Loucy (cell line): ENCODE measurements around the gene SLC35F1.

Experiments
- H2AFZ ChIP-seq: fragments of 200-600 bp; sonication (generic); 2 replicates; pipeline ENCODE4 v1.6.0; 2016; ENCODE audit warnings: antibody characterized with exemption, mild to moderate bottlenecking, low read length, moderate library complexity
- H3F3A ChIP-seq: fragments of 200-600 bp; 2 replicates; pipeline ENCODE4 v1.6.0; 2016; ENCODE audit warnings: antibody characterized with exemption, low read depth, mild to moderate bottlenecking
- H3K27me3 ChIP-seq: fragments of 200-600 bp; sonication (generic); 2 replicates; pipeline ENCODE4 v1.6.1; 2014; ENCODE audit warnings: low read length, mild to moderate bottlenecking; ENCODE audit not compliant: insufficient read depth, poor library complexity, severe bottlenecking
- H3K36me3 ChIP-seq: fragments of 200-600 bp; sonication (generic); 2 replicates; pipeline ENCODE4 v1.6.1; 2016; ENCODE audit warnings: low read length; ENCODE audit not compliant: insufficient read depth
- H3K4me1 ChIP-seq: fragments of 200-600 bp; sonication (generic); 2 replicates; pipeline ENCODE4 v1.5.1; 2014; ENCODE audit warnings: low read length, mild to moderate bottlenecking; ENCODE audit not compliant: insufficient read depth, poor library complexity, severe bottlenecking
- H3K4me2 ChIP-seq: fragments of 200-600 bp; sonication (generic); 2 replicates; pipeline ENCODE4 v1.6.0; 2014; ENCODE audit warnings: antibody characterized with exemption, low read length, low read depth, mild to moderate bottlenecking; ENCODE audit not compliant: poor library complexity, severe bottlenecking
- H3K4me3 ChIP-seq: fragments of 200-600 bp; sonication (generic); 2 replicates; pipeline ENCODE4 v1.5.1; 2014; ENCODE audit warnings: low read length, mild to moderate bottlenecking, mixed read lengths; ENCODE audit not compliant: poor library complexity, severe bottlenecking
- H3K79me2 ChIP-seq: fragments of 200-600 bp; sonication (generic); 2 replicates; pipeline ENCODE4 v1.6.1; 2014; ENCODE audit warnings: low read length; ENCODE audit not compliant: insufficient read depth
- H3K9ac ChIP-seq: fragments of 200-600 bp; sonication (generic); 2 replicates; pipeline ENCODE4 v1.6.0; 2014; ENCODE audit warnings: mild to moderate bottlenecking, low read depth, low read length, moderate library complexity; ENCODE audit not compliant: poor library complexity, severe bottlenecking
- H3K9me2 ChIP-seq: fragments of 200-600 bp; sonication (generic); replicated peaks from 2 replicates; pipeline ENCODE4 v1.6.1; 2016; ENCODE audit warnings: low read depth, low read length, mixed read lengths
- H3K9me3 ChIP-seq: fragments of 200-600 bp; sonication (generic); 2 replicates; pipeline ENCODE4 v1.6.1; 2014; ENCODE audit warnings: mild to moderate bottlenecking, antibody characterized with exemption, low read length, low read depth; ENCODE audit not compliant: insufficient read depth
- H4K20me1 ChIP-seq: fragments of 200-600 bp; sonication (generic); 2 replicates; pipeline ENCODE4 v1.6.0; 2014; ENCODE audit warnings: antibody characterized with exemption, low read length, mild to moderate bottlenecking; ENCODE audit not compliant: insufficient read depth, poor library complexity, severe bottlenecking
- EZH2phosphoT487 ChIP-seq: fragments of 200-600 bp; IDR thresholded peaks from 2 replicates; pipeline ENCODE4 v1.6.1; 2018; ENCODE audit warnings: antibody characterized with exemption, mild to moderate bottlenecking, moderate library complexity, borderline replicate concordance
- TF ChIP-seq, protein P1 (sequence below): fragments of 200-600 bp; sonication (generic); conservative IDR thresholded peaks from 2 replicates; pipeline ENCODE4 v1.5.1; 2014; ENCODE audit warnings: mild to moderate bottlenecking, antibody characterized with exemption, low read length

SLC35F1 gene

DNA sequence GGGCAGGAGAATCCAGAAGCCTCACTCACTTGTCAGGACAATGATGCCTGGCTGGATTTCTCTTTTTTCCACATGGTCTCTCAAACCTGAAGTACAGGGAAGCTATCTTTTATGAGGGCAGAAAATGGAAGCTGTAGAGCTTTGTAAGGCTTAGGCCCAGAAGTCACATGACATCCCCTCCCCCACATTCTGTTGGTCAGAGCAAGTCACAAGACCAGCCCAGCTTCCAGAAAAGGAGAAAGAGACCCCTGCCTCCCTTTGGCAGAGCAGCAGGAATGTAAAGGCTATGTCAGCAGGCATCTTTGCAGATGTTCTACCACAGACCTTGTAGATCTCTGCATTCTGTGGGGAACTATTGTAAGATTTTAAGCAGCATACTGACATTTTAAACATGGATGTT, 245.5 kb downstream of the SLC35F1 start:
- Histone ChIP-seq H3K36me3 (no peaks in the 10 kb centered on the region), H3K9me3 (no peaks in the 10 kb centered on the region), H3K4me1 (peaks cover 3% of the 10 kb centered on the region), H4K20me1 (no peaks in the 10 kb centered on the region), H3F3A (no peaks in the 10 kb centered on the region), H3K4me2 (no peak overlapping the region), H3K9me2 (no peaks in the 10 kb centered on the region), H2AFZ (no peak overlapping the region), H3K9ac (no peak overlapping the region), H3K27me3 (no peaks in the 10 kb centered on the region), H3K79me2 (no peaks in the 10 kb centered on the region), H3K4me3 (no peak overlapping the region)
- TF ChIP-seq EZH2phosphoT487 = no peak
- TF ChIP-seq, protein P1, sequence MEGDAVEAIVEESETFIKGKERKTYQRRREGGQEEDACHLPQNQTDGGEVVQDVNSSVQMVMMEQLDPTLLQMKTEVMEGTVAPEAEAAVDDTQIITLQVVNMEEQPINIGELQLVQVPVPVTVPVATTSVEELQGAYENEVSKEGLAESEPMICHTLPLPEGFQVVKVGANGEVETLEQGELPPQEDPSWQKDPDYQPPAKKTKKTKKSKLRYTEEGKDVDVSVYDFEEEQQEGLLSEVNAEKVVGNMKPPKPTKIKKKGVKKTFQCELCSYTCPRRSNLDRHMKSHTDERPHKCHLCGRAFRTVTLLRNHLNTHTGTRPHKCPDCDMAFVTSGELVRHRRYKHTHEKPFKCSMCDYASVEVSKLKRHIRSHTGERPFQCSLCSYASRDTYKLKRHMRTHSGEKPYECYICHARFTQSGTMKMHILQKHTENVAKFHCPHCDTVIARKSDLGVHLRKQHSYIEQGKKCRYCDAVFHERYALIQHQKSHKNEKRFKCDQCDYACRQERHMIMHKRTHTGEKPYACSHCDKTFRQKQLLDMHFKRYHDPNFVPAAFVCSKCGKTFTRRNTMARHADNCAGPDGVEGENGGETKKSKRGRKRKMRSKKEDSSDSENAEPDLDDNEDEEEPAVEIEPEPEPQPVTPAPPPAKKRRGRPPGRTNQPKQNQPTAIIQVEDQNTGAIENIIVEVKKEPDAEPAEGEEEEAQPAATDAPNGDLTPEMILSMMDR = no peak

DNA sequence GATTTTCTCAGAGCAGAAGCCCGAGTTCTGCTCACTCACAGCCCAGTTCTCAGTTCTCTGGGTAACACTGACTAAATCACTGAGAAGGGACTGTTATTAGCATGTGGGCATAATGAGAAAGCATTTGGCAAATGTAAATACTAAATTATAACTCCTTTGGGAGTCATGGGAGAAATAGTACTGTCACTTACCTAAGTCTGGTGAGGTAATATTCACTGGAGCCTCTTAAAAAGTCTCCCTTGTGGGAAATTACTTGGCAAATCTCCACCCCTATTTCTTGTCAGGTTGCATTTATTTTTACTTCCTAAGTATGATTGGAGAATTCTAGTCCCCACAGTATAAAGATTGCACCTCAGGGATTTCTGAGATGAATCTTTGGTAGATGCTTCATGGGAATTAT, 254.3 kb downstream of the SLC35F1 start:
- TF ChIP-seq, protein P1 = no peak
- TF ChIP-seq EZH2phosphoT487 = no peak
- Histone ChIP-seq H3K36me3 (no peaks in the 10 kb centered on the region), H3K79me2 (no peaks in the 10 kb centered on the region), H3F3A (no peaks in the 10 kb centered on the region), H4K20me1 (no peaks in the 10 kb centered on the region), H3K9me2 (no peaks in the 10 kb centered on the region), H3K9me3 (no peaks in the 10 kb centered on the region), H2AFZ (no peak overlapping the region), H3K4me1 (no peaks in the 10 kb centered on the region), H3K27me3 (no peaks in the 10 kb centered on the region), H3K4me3 (no peak overlapping the region), H3K4me2 (no peak overlapping the region), H3K9ac (no peak overlapping the region)

DNA sequence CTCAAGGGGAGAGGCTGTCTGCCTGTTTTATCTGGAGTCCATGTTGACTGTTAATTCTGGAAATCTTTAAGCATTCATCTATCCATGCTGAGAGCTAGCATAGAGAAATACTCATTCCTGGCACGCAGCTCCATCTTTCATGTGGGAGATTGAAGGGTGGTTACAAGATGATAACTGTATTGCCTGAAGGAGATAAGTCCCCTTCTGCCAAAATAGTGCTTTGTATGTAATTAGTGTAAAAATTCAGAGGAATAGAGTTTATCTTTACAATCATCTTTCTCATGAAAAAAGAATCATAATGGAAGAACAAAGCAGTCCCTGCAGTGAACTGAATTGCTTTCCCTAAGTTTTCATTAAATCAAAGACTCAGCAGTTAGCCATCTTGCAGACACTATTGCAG, 256.5 kb downstream of the SLC35F1 start:
- Histone ChIP-seq H3K27me3 (no peaks in the 10 kb centered on the region), H3K36me3 (no peaks in the 10 kb centered on the region), H3K4me3 (no peak overlapping the region), H2AFZ (no peak overlapping the region), H3F3A (no peaks in the 10 kb centered on the region), H3K79me2 (no peaks in the 10 kb centered on the region), H3K4me1 (peaks cover 5% of the 10 kb centered on the region), H3K9me3 (no peaks in the 10 kb centered on the region), H3K9me2 (no peaks in the 10 kb centered on the region), H3K9ac (no peak overlapping the region), H4K20me1 (no peaks in the 10 kb centered on the region), H3K4me2 (no peak overlapping the region)
- TF ChIP-seq EZH2phosphoT487 = no peak
- TF ChIP-seq, protein P1 = no peak
